DND-41 (cell line): ENCODE measurements around the gene CEP57L1.

Experiments used
- ATAC-seq: fragments of 200-7000 bp; cut with Tn5 transposase; 3 replicates; pipeline ENCODE4 v1.9.1; 2021; ENCODE audit warnings: low read depth; ENCODE audit not compliant: insufficient read depth
- DNase-seq: peaks from one replicate; pipeline ENCODE4 v3.0.0-alpha.2; 2020
- H2AFZ ChIP-seq: 2 replicates; pipeline ENCODE4 v1.6.0; 2012; ENCODE audit warnings: low read depth, low read length
- H3K27ac ChIP-seq: 2 replicates; pipeline ENCODE4 v1.5.1; 2012; ENCODE audit warnings: low read length, inconsistent platforms
- H3K27me3 ChIP-seq: fragments of 200-600 bp; sonication (generic); 2 replicates; pipeline ENCODE4 v1.6.0; 2012; ENCODE audit warnings: low read length, mild to moderate bottlenecking, inconsistent platforms; ENCODE audit not compliant: insufficient read depth, poor library complexity
- H3K36me3 ChIP-seq: 2 replicates; pipeline ENCODE4 v1.5.1; 2012; ENCODE audit warnings: low read length, inconsistent platforms; ENCODE audit not compliant: insufficient read depth
- H3K4me1 ChIP-seq: 2 replicates; pipeline ENCODE4 v1.5.1; 2012; ENCODE audit warnings: mild to moderate bottlenecking, low read length; ENCODE audit not compliant: insufficient read depth
- H3K4me2 ChIP-seq: 2 replicates; pipeline ENCODE4 v1.6.0; 2012; ENCODE audit warnings: mild to moderate bottlenecking, moderate library complexity, low read length, inconsistent platforms; ENCODE audit not compliant: insufficient read depth
- H3K4me3 ChIP-seq, 2 experiments: fragments of 200-600 bp in 1 of 2; shearing (Covaris generic) in 1 of 2; 2 replicates each; pipeline ENCODE4 v1.5.1; 2012 to 2016; ENCODE audit warnings: inconsistent platforms in 2 of 2, low read length in 2 of 2, mild to moderate bottlenecking in 2 of 2, low read depth in 1 of 2, moderate library complexity in 1 of 2
- H3K79me2 ChIP-seq: 2 replicates; pipeline ENCODE4 v1.6.0; 2012; ENCODE audit warnings: low read length, inconsistent platforms; ENCODE audit not compliant: insufficient read depth
- H3K9ac ChIP-seq: 2 replicates; pipeline ENCODE4 v1.6.0; 2012; ENCODE audit warnings: low read depth, mild to moderate bottlenecking, inconsistent platforms, low read length, moderate library complexity
- H3K9me3 ChIP-seq: 2 replicates; pipeline ENCODE4 v1.5.1; 2012; ENCODE audit warnings: low read length, moderate library complexity, mild to moderate bottlenecking, inconsistent platforms; ENCODE audit not compliant: insufficient read depth, severe bottlenecking
- H4K20me1 ChIP-seq: 2 replicates; pipeline ENCODE4 v1.6.0; 2012; ENCODE audit warnings: low read length; ENCODE audit not compliant: insufficient read depth
- CTCF ChIP-seq: IDR thresholded peaks from 2 replicates; pipeline ENCODE4 v1.5.1; 2012; ENCODE audit warnings: borderline replicate concordance, low read length, moderate library complexity, mild to moderate bottlenecking; ENCODE audit not compliant: poor library complexity, severe bottlenecking; ENCODE audit errors: extremely low read depth
- EZH2 ChIP-seq: IDR thresholded peaks from 3 replicates; pipeline ENCODE4 v1.6.1; 2012; ENCODE audit warnings: borderline replicate concordance, low read depth, mild to moderate bottlenecking, moderate library complexity, low read length, inconsistent platforms; ENCODE audit not compliant: severe bottlenecking

CEP57L1 gene

DNA sequence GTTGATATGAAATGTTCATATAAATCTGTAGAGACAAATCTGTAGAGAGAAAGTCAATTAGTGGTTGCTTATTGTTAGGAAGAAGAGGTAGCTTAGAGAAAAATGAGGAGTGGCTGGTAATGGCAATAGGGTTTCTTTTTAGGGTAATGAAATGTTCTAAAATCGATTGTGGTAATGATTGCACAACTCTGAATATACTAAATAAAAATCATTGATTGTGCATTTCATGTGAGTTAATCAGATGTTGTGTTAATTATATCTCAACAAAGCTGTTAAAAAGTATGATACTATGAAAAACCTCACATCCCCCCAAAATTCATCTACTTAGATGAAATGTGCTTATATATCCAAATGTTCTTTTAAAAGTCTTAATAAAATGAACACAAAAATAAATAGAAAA lies 84.2 kb downstream of the CEP57L1 start:
- H3K4me2 ChIP-seq: no peak overlapping the region
- H4K20me1 ChIP-seq: no peaks in the 10 kb centered on the region
- ATAC-seq (no peak), DNase-seq (no peak)
- no peak overlapping the region for H2AFZ ChIP-seq
- H3K27ac ChIP-seq: no peak overlapping the region
- H3K79me2 ChIP-seq: no peaks in the 10 kb centered on the region
- TF ChIP-seq CTCF (no peak), EZH2 (no peak)
- no peak overlapping the region for H3K9ac ChIP-seq
- no peaks in the 10 kb centered on the region for H3K4me1 ChIP-seq
- no peaks in the 10 kb centered on the region for H3K9me3 ChIP-seq
- no peaks in the 10 kb centered on the region for H3K36me3 ChIP-seq
- peaks cover 3% of the 10 kb centered on the region for H3K27me3 ChIP-seq
- H3K4me3 ChIP-seq: no peak overlapping the region

DNA sequence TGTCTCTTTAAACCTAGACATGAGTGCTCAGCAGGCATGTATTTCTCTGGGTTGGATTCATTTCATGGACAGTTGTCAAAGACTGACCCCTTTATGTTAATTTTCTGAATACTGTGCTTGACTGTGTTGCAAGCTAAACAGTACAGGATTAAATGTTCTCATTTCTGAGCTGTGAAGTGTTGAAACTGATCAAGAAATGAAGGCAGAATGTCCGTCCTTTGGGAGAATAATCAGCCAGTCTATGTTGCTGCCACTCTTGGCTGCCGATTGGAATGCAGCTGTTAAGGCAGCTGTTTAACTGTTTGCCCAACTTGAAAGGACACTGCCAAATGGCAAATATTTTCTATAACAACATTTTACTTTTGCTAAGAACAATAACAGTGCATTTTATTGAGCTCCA lies 87.3 kb downstream of the CEP57L1 start:
- H3K27me3 ChIP-seq: peaks cover 5% of the 10 kb centered on the region
- H3K9ac ChIP-seq: no peak overlapping the region
- no peak overlapping the region for H3K4me2 ChIP-seq
- H3K79me2 ChIP-seq: no peaks in the 10 kb centered on the region
- TF ChIP-seq CTCF: no peak
- no peak for TF ChIP-seq EZH2
- no peak for ATAC-seq
- H3K4me1 ChIP-seq: no peaks in the 10 kb centered on the region
- no peaks in the 10 kb centered on the region for H4K20me1 ChIP-seq
- H3K9me3 ChIP-seq: no peaks in the 10 kb centered on the region
- no peak overlapping the region for H3K27ac ChIP-seq
- no peak overlapping the region for H2AFZ ChIP-seq
- DNase-seq: no peak
- H3K36me3 ChIP-seq: no peaks in the 10 kb centered on the region
- no peak overlapping the region for H3K4me3 ChIP-seq

DNA sequence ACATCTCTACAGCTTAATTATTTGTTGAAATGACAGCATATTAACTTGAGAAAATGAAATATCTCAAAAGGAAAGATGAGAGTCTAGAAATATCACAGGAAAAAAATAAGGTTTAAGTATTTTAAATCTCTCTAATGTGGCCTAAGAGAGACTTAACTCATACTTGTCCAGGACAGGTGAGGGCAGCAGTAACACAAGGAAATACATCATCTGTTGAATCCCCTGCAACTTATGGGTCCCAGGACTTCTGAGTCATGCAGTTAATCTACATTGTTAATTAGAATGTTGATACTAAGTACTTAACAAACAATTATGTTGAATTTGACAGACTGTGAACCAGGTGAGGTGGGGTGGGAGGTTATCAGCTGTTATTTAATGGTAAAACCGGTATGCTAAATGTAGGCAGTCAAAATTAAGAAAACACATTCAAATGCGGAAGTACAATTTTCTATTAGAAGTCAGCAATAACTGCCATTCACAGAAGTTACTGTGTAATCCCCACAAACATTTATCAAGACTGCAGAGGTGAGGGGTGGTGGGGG lies 87.9 kb downstream of the CEP57L1 start:
- no peaks in the 10 kb centered on the region for H3K36me3 ChIP-seq
- TF ChIP-seq EZH2: no peak
- TF ChIP-seq CTCF: peak; percentile 22
- H3K4me3 ChIP-seq: no peak overlapping the region
- no peak overlapping the region for H2AFZ ChIP-seq
- no peak overlapping the region for H3K9ac ChIP-seq
- H3K9me3 ChIP-seq: no peaks in the 10 kb centered on the region
- no peaks in the 10 kb centered on the region for H3K79me2 ChIP-seq
- no peaks in the 10 kb centered on the region for H4K20me1 ChIP-seq
- DNase-seq (no peak), ATAC-seq (no peak)
- peaks cover 5% of the 10 kb centered on the region for H3K27me3 ChIP-seq
- H3K27ac ChIP-seq: no peak overlapping the region
- H3K4me2 ChIP-seq: no peak overlapping the region
- H3K4me1 ChIP-seq: no peaks in the 10 kb centered on the region

DNA sequence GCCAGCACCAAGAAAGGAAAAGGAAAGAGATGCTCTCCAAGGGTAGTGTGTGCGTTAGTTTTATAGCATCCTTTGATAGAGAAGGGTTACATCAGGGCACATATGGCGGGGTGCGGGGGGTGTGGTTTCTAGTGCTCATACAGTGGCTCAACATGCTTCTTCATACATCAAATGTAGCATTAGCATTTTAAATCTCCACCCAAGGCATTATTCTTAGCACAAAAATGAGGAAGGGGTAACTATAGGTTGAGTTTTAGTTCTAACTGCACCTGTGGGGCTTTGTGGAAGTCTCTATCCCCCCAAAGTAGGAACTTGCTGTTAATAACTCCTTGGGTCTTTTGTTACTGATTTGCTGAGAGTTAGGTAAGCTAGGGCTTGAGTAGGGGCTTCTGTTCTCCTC lies 89.3 kb downstream of the CEP57L1 start:
- H3K27me3 ChIP-seq: peaks cover 5% of the 10 kb centered on the region
- ATAC-seq (no peak), DNase-seq (no peak)
- no peaks in the 10 kb centered on the region for H3K9me3 ChIP-seq
- H3K9ac ChIP-seq: no peak overlapping the region
- no peaks in the 10 kb centered on the region for H4K20me1 ChIP-seq
- H2AFZ ChIP-seq: no peak overlapping the region
- no peak overlapping the region for H3K27ac ChIP-seq
- H3K79me2 ChIP-seq: no peaks in the 10 kb centered on the region
- H3K4me1 ChIP-seq: no peaks in the 10 kb centered on the region
- H3K4me2 ChIP-seq: no peak overlapping the region
- TF ChIP-seq CTCF: no peak
- TF ChIP-seq EZH2: no peak
- H3K36me3 ChIP-seq: no peaks in the 10 kb centered on the region
- H3K4me3 ChIP-seq: no peak overlapping the region
